OCI-LY7 (cell line): ENCODE data around the gene SLC25A22. TPM values are rescaled to one million over a fixed set of nuclear protein-coding genes. Genes with fewer than 3 reads are reported as not detected.

ENCODE experiments used
- BruUV-seq: library from RNA; stranded (reverse); fragments of 400-500 nt; replicated peaks from 2 replicates; lab custom pipeline; 2021; lab: Mats Ljungman, UMichigan
- CTCF ChIA-PET: fragments of 300-600 bp; sonication (Branson Sonifier 250); formaldehyde crosslinking; loops from one replicate; lab custom pipeline; 2022; ENCODE audit warnings: antibody characterized with exemption; ENCODE audit not compliant: unreplicated experiment; lab: Charles Lee
- POLR2A ChIA-PET: fragments of 300-600 bp; sonication (Branson Sonifier 250); formaldehyde crosslinking; loops from one replicate; lab custom pipeline; 2022; ENCODE audit warnings: antibody characterized with exemption; lab: Charles Lee
- DNase-seq: peaks from one replicate; pipeline ENCODE4 v3.0.0-alpha.2; 2015; ENCODE audit warnings: low spot score
- H2AFZ ChIP-seq: fragments of 200-600 bp; sonication (generic), shearing (Covaris generic); 2 replicates; pipeline ENCODE4 v1.6.1; 2014; ENCODE audit warnings: mild to moderate bottlenecking, antibody characterized with exemption, low read length, moderate library complexity
- H3K27ac ChIP-seq: fragments of 200-600 bp; sonication (generic); 2 replicates; pipeline ENCODE4 v1.5.1; 2014; ENCODE audit warnings: mixed run types, low read depth, mild to moderate bottlenecking, moderate library complexity, low read length, inconsistent platforms; ENCODE audit not compliant: poor library complexity, severe bottlenecking
- H3K36me3 ChIP-seq: fragments of 200-600 bp; sonication (generic); 2 replicates; pipeline ENCODE4 v1.6.1; 2014; ENCODE audit warnings: mild to moderate bottlenecking, antibody characterized with exemption, low read length, moderate library complexity, mixed read lengths; ENCODE audit not compliant: insufficient read depth
- H3K4me1 ChIP-seq: fragments of 200-600 bp; sonication (generic); 2 replicates; pipeline ENCODE4 v1.5.1; 2014; ENCODE audit warnings: mild to moderate bottlenecking, low read length; ENCODE audit not compliant: insufficient read depth, poor library complexity, severe bottlenecking
- H3K4me2 ChIP-seq: fragments of 200-600 bp; sonication (generic); 2 replicates; pipeline ENCODE4 v1.6.1; 2014; ENCODE audit warnings: mild to moderate bottlenecking, low read length
- H3K4me3 ChIP-seq: fragments of 200-600 bp; sonication (generic); 2 replicates; pipeline ENCODE4 v1.5.1; 2014; ENCODE audit warnings: mild to moderate bottlenecking, low read depth, low read length; ENCODE audit not compliant: poor library complexity, severe bottlenecking
- H3K79me2 ChIP-seq: fragments of 200-600 bp; sonication (generic); 2 replicates; pipeline ENCODE4 v1.6.1; 2016; ENCODE audit warnings: low read depth, mild to moderate bottlenecking, low read length, moderate library complexity, mixed read lengths; ENCODE audit not compliant: insufficient read depth
- H3K9me2 ChIP-seq: fragments of 200-600 bp; sonication (generic); 2 replicates; pipeline ENCODE4 v1.6.1; 2016; ENCODE audit warnings: mild to moderate bottlenecking, low read length, mixed read lengths; ENCODE audit not compliant: insufficient read depth
- H3K9me3 ChIP-seq: fragments of 200-600 bp; sonication (generic); 2 replicates; pipeline ENCODE4 v1.6.1; 2014; ENCODE audit warnings: mild to moderate bottlenecking, mixed run types, low read length, mixed read lengths
- H4K20me1 ChIP-seq: fragments of 200-600 bp; sonication (generic); 2 replicates; pipeline ENCODE4 v1.6.1; 2014; ENCODE audit warnings: mild to moderate bottlenecking, antibody characterized with exemption, low read length, moderate library complexity, mixed read lengths; ENCODE audit not compliant: insufficient read depth
- EZH2phosphoT487 ChIP-seq: fragments of 200-600 bp; sonication (generic); IDR thresholded peaks from 2 replicates; pipeline ENCODE4 v1.6.1; 2018; ENCODE audit warnings: low read depth, borderline replicate concordance, mild to moderate bottlenecking, mixed run types, antibody characterized with exemption, low read length, moderate library complexity, mixed read lengths
- intact Hi-C: fragments of 100-400 bp; cut with micrococcal nuclease; formaldehyde crosslinking; loops from one replicate; pipeline ENCODE4 v1.10.0; 2022; ENCODE audit not compliant: unreplicated experiment
- total RNA-seq, 2 experiments: library from RNA; depleted of rRNA in 1 of 2; stranded (reverse); fragments of >200 nt in 1 of 2; shearing (Covaris generic) in 1 of 2; gene quantifications; 2 replicates each; pipeline ENCODE4 v1.2.3, GENCODE V29; 2014 to 2022
- TF ChIP-seq, protein P1 (sequence below): fragments of 200-600 bp; sonication (generic); conservative IDR thresholded peaks from 2 replicates; pipeline ENCODE4 v1.5.1; 2014; ENCODE audit warnings: mild to moderate bottlenecking, antibody characterized with exemption, low read length, moderate library complexity, mixed read lengths

SLC25A22 gene
- total RNA-seq, 2 experiments from 2014 or later, result 30.8 to 50.9 TPM

GRCh38 chr11:793556-793955, 4.5 kb downstream of the SLC25A22 start:
- ChIA-PET POLR2A (no interaction called here), CTCF (no interaction called here)
- H3K79me2 ChIP-seq, result peaks cover 20% of the 10 kb centered on the region
- intact Hi-C loops, result no loop called here
- DNase-seq, result no peak
- H4K20me1 ChIP-seq, result no peaks in the 10 kb centered on the region
- H3K9me2 ChIP-seq, result no peaks in the 10 kb centered on the region
- no peak overlapping the region for H3K4me2 ChIP-seq
- H2AFZ ChIP-seq, result no peak overlapping the region
- TF ChIP-seq, protein P1, sequence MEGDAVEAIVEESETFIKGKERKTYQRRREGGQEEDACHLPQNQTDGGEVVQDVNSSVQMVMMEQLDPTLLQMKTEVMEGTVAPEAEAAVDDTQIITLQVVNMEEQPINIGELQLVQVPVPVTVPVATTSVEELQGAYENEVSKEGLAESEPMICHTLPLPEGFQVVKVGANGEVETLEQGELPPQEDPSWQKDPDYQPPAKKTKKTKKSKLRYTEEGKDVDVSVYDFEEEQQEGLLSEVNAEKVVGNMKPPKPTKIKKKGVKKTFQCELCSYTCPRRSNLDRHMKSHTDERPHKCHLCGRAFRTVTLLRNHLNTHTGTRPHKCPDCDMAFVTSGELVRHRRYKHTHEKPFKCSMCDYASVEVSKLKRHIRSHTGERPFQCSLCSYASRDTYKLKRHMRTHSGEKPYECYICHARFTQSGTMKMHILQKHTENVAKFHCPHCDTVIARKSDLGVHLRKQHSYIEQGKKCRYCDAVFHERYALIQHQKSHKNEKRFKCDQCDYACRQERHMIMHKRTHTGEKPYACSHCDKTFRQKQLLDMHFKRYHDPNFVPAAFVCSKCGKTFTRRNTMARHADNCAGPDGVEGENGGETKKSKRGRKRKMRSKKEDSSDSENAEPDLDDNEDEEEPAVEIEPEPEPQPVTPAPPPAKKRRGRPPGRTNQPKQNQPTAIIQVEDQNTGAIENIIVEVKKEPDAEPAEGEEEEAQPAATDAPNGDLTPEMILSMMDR, result no peak
- TF ChIP-seq EZH2phosphoT487, result no peak
- peaks cover 34% of the 10 kb centered on the region for H3K4me1 ChIP-seq
- no peak overlapping the region for H3K27ac ChIP-seq
- no peaks in the 10 kb centered on the region for H3K9me3 ChIP-seq
- no peak overlapping the region for H3K4me3 ChIP-seq
- H3K36me3 ChIP-seq, result peaks cover 21% of the 10 kb centered on the region; the same call in 1 of the 2 replicates
- BruUV-seq, result no TSS peak

GRCh38 chr11:792873-793272, 5.2 kb downstream of the SLC25A22 start:
- Histone ChIP-seq H2AFZ (no peak overlapping the region), H4K20me1 (no peaks in the 10 kb centered on the region), H3K79me2 (peaks cover 22% of the 10 kb centered on the region), H3K9me3 (no peaks in the 10 kb centered on the region), H3K27ac (no peak overlapping the region), H3K4me1 (peaks cover 37% of the 10 kb centered on the region), H3K9me2 (no peaks in the 10 kb centered on the region), H3K4me2 (no peak overlapping the region), H3K4me3 (no peak overlapping the region), H3K36me3 (peaks cover 24% of the 10 kb centered on the region; the same call in 1 of the 2 replicates)
- no peak for DNase-seq
- no TSS peak for BruUV-seq
- intact Hi-C loops, result no loop called here
- no peak for TF ChIP-seq EZH2phosphoT487
- TF ChIP-seq, protein P1, result no peak
- CTCF ChIA-PET, result no interaction called here
- POLR2A ChIA-PET, result no interaction called here

DNA sequence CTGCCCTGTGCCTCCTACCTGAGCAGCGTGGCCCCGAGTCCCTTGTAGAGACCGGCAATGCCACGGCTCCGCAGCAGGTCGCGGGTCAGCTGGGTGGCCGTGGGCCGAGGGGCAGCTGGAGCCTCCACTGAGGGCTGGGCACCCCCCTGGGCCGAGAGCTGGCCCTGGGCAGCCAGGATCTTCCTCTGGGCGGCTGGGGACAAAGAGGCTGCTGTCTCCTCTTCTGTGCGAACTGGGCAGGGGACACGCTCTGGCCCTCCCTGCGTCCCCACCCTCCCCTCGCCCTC, 5.6 kb downstream of the SLC25A22 start:
- Histone ChIP-seq H3K79me2 (peaks cover 22% of the 10 kb centered on the region), H3K9me3 (no peaks in the 10 kb centered on the region), H3K4me2 (no peak overlapping the region), H3K4me1 (peaks cover 41% of the 10 kb centered on the region), H4K20me1 (no peaks in the 10 kb centered on the region), H3K36me3 (peaks cover 28% of the 10 kb centered on the region; the same call in 1 of the 2 replicates), H3K4me3 (no peak overlapping the region), H2AFZ (no peak overlapping the region), H3K9me2 (no peaks in the 10 kb centered on the region), H3K27ac (no peak overlapping the region)
- BruUV-seq, result no TSS peak
- POLR2A ChIA-PET, result no interaction called here
- no peak for DNase-seq
- CTCF ChIA-PET, result no interaction called here
- TF ChIP-seq, protein P1, result no peak
- TF ChIP-seq EZH2phosphoT487, result no peak
- intact Hi-C loops, result no loop called here
